Upper lobe of right lung (tissue), 1 donor: ENCODE measurements around the gene CAPZA2. TPM values are rescaled to one million over a fixed set of nuclear protein-coding genes. Genes with fewer than 3 reads are reported as not detected.
A peak's percentile ranks its signal among the peaks of the same experiment; 100 is the strongest.

Experiments
- ATAC-seq: fragments of 200-7000 bp; cut with Tn5 transposase; one replicate; pipeline ENCODE4 v1.9.1; 2020; ENCODE audit warnings: mild to moderate bottlenecking, moderate library complexity
- DNase-seq: peaks from one replicate; pipeline ENCODE4 v3.0.0-alpha.2; 2020
- H3K27ac ChIP-seq: fragments of 200-600 bp; one replicate; pipeline ENCODE4 v1.8.0; 2022
- H3K27me3 ChIP-seq: fragments of 200-600 bp; one replicate; pipeline ENCODE4 v1.8.0; 2022; ENCODE audit warnings: mild to moderate bottlenecking
- H3K36me3 ChIP-seq: fragments of 200-600 bp; one replicate; pipeline ENCODE4 v1.8.0; 2022
- H3K4me1 ChIP-seq: fragments of 200-600 bp; one replicate; pipeline ENCODE4 v1.8.0; 2022
- H3K4me3 ChIP-seq: fragments of 200-600 bp; one replicate; pipeline ENCODE4 v1.8.0; 2022; ENCODE audit warnings: mild to moderate bottlenecking
- H3K9me3 ChIP-seq: fragments of 200-600 bp; one replicate; pipeline ENCODE4 v1.8.0; 2022
- CTCF ChIP-seq: fragments of 200-600 bp; IDR thresholded peaks from one replicate; pipeline ENCODE4 v1.8.0; 2022; ENCODE audit warnings: antibody characterized with exemption
- intact Hi-C: fragments of 100-400 bp; cut with DNase I; formaldehyde crosslinking; loops from one replicate; pipeline ENCODE4 v1.11.0; 2022
- total RNA-seq: library from RNA; stranded (reverse); fragmentation: NEBNext Ultra II Directional; extraction: Animal tissue kit (Norgen Biotek cat#: 25700); gene quantifications from one replicate; pipeline ENCODE4 v1.2.1, GENCODE V29; 2021
- donor health status: DM: no; HTN: yes; CAD: no; lungs with severe emphysema.

CAPZA2 gene
- total RNA-seq, 1 donor from 2014 or later: 249 TPM

GRCh38 chr7:116920359-116920758 is 58.0 kb downstream of the CAPZA2 start:
- Histone ChIP-seq H3K27me3 (no peaks in the 10 kb centered on the region), H3K36me3 (peaks cover 46% of the 10 kb centered on the region), H3K9me3 (no peaks in the 10 kb centered on the region), H3K4me3 (no peak overlapping the region), H3K27ac (no peak overlapping the region), H3K4me1 (no peaks in the 10 kb centered on the region)
- no peak for ATAC-seq
- intact Hi-C loops: loop anchor here (10.0 kb wide), 1 partner anchor 204 kb away; no protein-coding TSS in a partner anchor
- DNase-seq: no peak
- no peak for TF ChIP-seq CTCF

- DNase-seq (no peak), ATAC-seq (no peak)
- H3K27me3 ChIP-seq: no peaks in the 10 kb centered on the region
- no peak overlapping the region for H3K4me3 ChIP-seq
- H3K36me3 ChIP-seq: peaks cover 24% of the 10 kb centered on the region
- intact Hi-C loops: loop anchor here (10.0 kb wide), 1 partner anchor 202 kb away; no protein-coding TSS in a partner anchor
- no peak overlapping the region for H3K27ac ChIP-seq
- no peaks in the 10 kb centered on the region for H3K9me3 ChIP-seq
- no peak for TF ChIP-seq CTCF
- no peaks in the 10 kb centered on the region for H3K4me1 ChIP-seq
Measured at GRCh38 chr7:116922545-116922944, 60.2 kb downstream of the CAPZA2 start.

- DNase-seq (no peak), ATAC-seq (no peak)
- Histone ChIP-seq H3K4me1 (no peaks in the 10 kb centered on the region), H3K4me3 (no peak overlapping the region), H3K27ac (no peak overlapping the region), H3K27me3 (no peaks in the 10 kb centered on the region), H3K36me3 (peaks cover 4% of the 10 kb centered on the region), H3K9me3 (no peaks in the 10 kb centered on the region)
- no peak for TF ChIP-seq CTCF
- intact Hi-C loops: loop anchor here (10.0 kb wide), 1 partner anchor 200 kb away; no protein-coding TSS in a partner anchor
Measured at GRCh38 chr7:116924741-116925140, 62.4 kb downstream of the CAPZA2 start.

GRCh38 chr7:116929021-116929420 is 66.6 kb downstream of the CAPZA2 start:
- H3K27me3 ChIP-seq: no peaks in the 10 kb centered on the region
- DNase-seq (no peak), ATAC-seq (no peak)
- no peak for TF ChIP-seq CTCF
- intact Hi-C loops: loop anchor here (10.0 kb wide), 1 partner anchor 196 kb away; no protein-coding TSS in a partner anchor
- no peak overlapping the region for H3K4me3 ChIP-seq
- H3K36me3 ChIP-seq: no peaks in the 10 kb centered on the region
- H3K9me3 ChIP-seq: no peaks in the 10 kb centered on the region
- peaks cover 2% of the 10 kb centered on the region for H3K4me1 ChIP-seq
- no peak overlapping the region for H3K27ac ChIP-seq

- no peak overlapping the region for H3K27ac ChIP-seq
- H3K36me3 ChIP-seq: no peaks in the 10 kb centered on the region
- peak; percentile 87 for DNase-seq
- H3K4me3 ChIP-seq: no peak overlapping the region
- H3K4me1 ChIP-seq: peaks cover 2% of the 10 kb centered on the region
- no peaks in the 10 kb centered on the region for H3K27me3 ChIP-seq
- no peaks in the 10 kb centered on the region for H3K9me3 ChIP-seq
- TF ChIP-seq CTCF: peak; percentile 95
- intact Hi-C loops: loop anchor here (10.0 kb wide), 1 partner anchor 195 kb away; no protein-coding TSS in a partner anchor
- peak; percentile 97 for ATAC-seq
Measured at GRCh38 chr7:116929914-116930913, 67.8 kb downstream of the CAPZA2 start.
